Gastroesophageal sphincter (tissue), 3 donors: ENCODE measurements around the gene PLPP3.

Experiments
- CTCF ChIP-seq, 4 experiments: fragments of 200-600 bp in 2 of 4; fragments of 450-650 bp in 2 of 4; sonication (generic) in 1 of 4; IDR thresholded peaks; one replicate each; pipeline ENCODE4 v1.5.1; 2017 to 2019; ENCODE audit warnings: antibody characterized with exemption in 4 of 4, mild to moderate bottlenecking in 2 of 4, moderate library complexity in 2 of 4
- POLR2A ChIP-seq, 2 donors: fragments of 450-650 bp; IDR thresholded peaks; one replicate each; pipeline ENCODE4 v1.6.1; 2017; ENCODE audit warnings: antibody characterized with exemption in 2 of 2, mild to moderate bottlenecking in 2 of 2, moderate library complexity in 1 of 2

- TF ChIP-seq CTCF (IDR thresholded peaks at IDR 0.05) (no peak), POLR2A (IDR thresholded peaks at IDR 0.05) (no peak)
Measured at GRCh38 chr1:56481140-56481694, 98.1 kb downstream of the PLPP3 start.
